Measurements from ENCODE around the gene ADAP1. TPM values are rescaled to one million over a fixed set of nuclear protein-coding genes. Genes with fewer than 3 reads are reported as not detected.

The ADAP1 gene
- total RNA-seq, 2 experiments from 2014 or later, result 34.6 to 40.9 TPM

GRCh38 chr7:901388-902154 is 52.9 kb downstream of the ADAP1 start:
- CTCF ChIA-PET, result no interaction called here

GRCh38 chr7:901041-901387 is 53.5 kb downstream of the ADAP1 start:
- peak; percentile 10 for ATAC-seq
- POLR2A ChIA-PET, result interaction anchor here (1.5 kb wide), 1 partner anchor 66 kb away, joined by 5 read pairs; no protein-coding TSS in a partner anchor
- CTCF ChIA-PET, result no interaction called here
- Mint-ChIP-seq H3K4me3 (no peak overlapping the region), H3K4me1 (ENCODE audit: low read depth) (no peaks in the 10 kb centered on the region), H3K36me3 (ENCODE audit: low read depth) (peaks cover 23% of the 10 kb centered on the region), H3K9me3 (no peaks in the 10 kb centered on the region), H3K27me3 (no peaks in the 10 kb centered on the region), H3K27ac (no peak overlapping the region)
- DNase-seq, result no peak
- TF ChIP-seq CTCF (IDR thresholded peaks at IDR 0.05), result no peak
- intact Hi-C loops (cut with micrococcal nuclease), result no loop called here

More at GRCh38 chr7:901388-902154, 52.9 kb downstream of the ADAP1 start:
- Mint-ChIP-seq H3K36me3 (ENCODE audit: low read depth) (peaks cover 19% of the 10 kb centered on the region), H3K27ac (no peak overlapping the region), H3K4me3 (no peak overlapping the region), H3K9me3 (no peaks in the 10 kb centered on the region), H3K27me3 (no peaks in the 10 kb centered on the region), H3K4me1 (ENCODE audit: low read depth) (no peaks in the 10 kb centered on the region)
- DNase-seq (peak; percentile 81), ATAC-seq (peak; percentile 77)
- intact Hi-C loops (cut with micrococcal nuclease), result no loop called here
- TF ChIP-seq CTCF (IDR thresholded peaks at IDR 0.05), result no peak
- POLR2A ChIA-PET, result interaction anchor here (1.5 kb wide), 1 partner anchor 66 kb away, joined by 5 read pairs; no protein-coding TSS in a partner anchor

GRCh38 chr7:900331-901040 is 54.0 kb downstream of the ADAP1 start:
- CTCF ChIA-PET, result interaction anchor here (1.8 kb wide), 1 partner anchor 8 kb away, joined by 7 read pairs; no protein-coding TSS in a partner anchor
- intact Hi-C loops (cut with micrococcal nuclease), result no loop called here
- Mint-ChIP-seq H3K36me3 (ENCODE audit: low read depth) (peaks cover 29% of the 10 kb centered on the region), H3K4me1 (ENCODE audit: low read depth) (no peaks in the 10 kb centered on the region), H3K27ac (no peak overlapping the region), H3K27me3 (no peaks in the 10 kb centered on the region), H3K4me3 (no peak overlapping the region), H3K9me3 (no peaks in the 10 kb centered on the region)
- no peak for TF ChIP-seq CTCF (IDR thresholded peaks at IDR 0.05)
- ATAC-seq, result no peak
- DNase-seq, result no peak
- POLR2A ChIA-PET, result interaction anchor here (1.5 kb wide), 1 partner anchor 67 kb away, joined by 5 read pairs; no protein-coding TSS in a partner anchor

GRCh38 chr7:899806-900205 is 54.7 kb downstream of the ADAP1 start:
- peaks cover 33% of the 10 kb centered on the region for H3K36me3 Mint-ChIP-seq (ENCODE audit: low read depth)
- H3K4me3 Mint-ChIP-seq, result no peak overlapping the region
- no peaks in the 10 kb centered on the region for H3K9me3 Mint-ChIP-seq
- H3K27me3 Mint-ChIP-seq, result no peaks in the 10 kb centered on the region
- ATAC-seq (no peak), DNase-seq (no peak)
- CTCF ChIA-PET, result interaction anchor here (1.8 kb wide), 1 partner anchor 9 kb away, joined by 7 read pairs; no protein-coding TSS in a partner anchor
- H3K4me1 Mint-ChIP-seq (ENCODE audit: low read depth), result no peaks in the 10 kb centered on the region
- no peak overlapping the region for H3K27ac Mint-ChIP-seq
- intact Hi-C loops (cut with micrococcal nuclease), result no loop called here
- POLR2A ChIA-PET, result interaction anchor here (1.0 kb wide), 1 partner anchor 18 kb away, joined by 3 read pairs; no protein-coding TSS in a partner anchor
- no peak for TF ChIP-seq CTCF (IDR thresholded peaks at IDR 0.05)

All from activated CD8-positive, alpha-beta T cell treated with anti-CD3 and anti-CD28 coated beads for 36 hours (primary cell).